ENCODE measurements around the gene RNF17.

Gene RNF17

DNA sequence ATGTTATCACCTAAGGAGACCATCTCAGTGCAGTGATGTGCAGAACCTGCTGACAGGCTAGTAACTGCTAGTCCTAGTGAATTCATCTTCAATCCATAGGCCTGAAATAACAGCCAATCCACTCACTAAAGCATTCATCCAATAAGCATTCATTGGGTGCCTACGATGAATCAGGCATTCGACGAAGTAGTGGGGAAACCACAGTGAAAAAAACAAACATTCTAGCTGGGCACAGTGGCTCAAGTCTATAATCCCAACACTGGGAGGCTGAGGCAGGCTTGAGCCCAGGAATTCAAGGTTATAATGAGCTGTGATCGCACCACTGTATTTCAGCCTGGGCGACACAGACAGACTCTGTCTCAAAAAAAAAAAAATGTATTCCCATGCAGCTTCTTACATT, 135.6 kb downstream of the RNF17 start:
- no peak for DNase-seq

DNA sequence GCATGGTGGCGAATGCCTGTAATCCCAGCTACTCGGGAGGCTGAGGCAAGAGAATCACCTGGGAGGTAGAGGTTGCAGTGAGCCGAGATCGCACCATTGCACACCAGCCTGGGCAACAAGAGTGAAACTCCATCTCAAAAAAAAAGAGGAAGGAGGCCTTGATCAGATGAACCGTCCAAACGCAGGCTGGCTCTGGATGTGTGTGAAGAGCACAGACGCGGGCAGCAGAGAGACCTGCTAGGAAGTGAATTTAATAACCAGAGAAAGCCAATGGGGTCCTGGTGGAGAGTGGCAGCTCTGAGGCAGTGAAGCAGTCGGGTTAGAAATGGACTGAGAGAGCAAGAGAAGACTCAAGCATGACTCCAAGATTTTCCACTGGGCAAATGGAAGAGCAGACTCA, 136.5 kb downstream of the RNF17 start:
- DNase-seq: no peak

DNA sequence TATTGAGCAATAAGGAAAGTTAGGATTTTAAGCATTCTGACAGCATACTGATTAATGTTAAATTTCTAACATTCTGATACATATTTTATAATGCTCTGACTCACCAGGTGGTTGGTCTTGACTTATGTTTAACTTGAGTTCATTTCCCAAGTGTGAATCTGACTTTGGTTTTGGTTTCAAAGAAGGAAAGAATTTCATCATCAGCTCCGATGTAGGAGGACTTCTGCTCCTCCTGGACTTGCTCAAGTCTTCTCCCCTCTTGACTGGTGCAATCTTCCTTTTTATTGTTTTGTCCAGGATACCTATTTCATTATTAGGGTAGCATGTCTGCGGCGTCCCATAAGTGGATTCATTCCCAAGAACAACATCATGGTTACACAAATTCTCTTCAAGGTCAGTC, 141.3 kb downstream of the RNF17 start:
- no peak for DNase-seq

DNA sequence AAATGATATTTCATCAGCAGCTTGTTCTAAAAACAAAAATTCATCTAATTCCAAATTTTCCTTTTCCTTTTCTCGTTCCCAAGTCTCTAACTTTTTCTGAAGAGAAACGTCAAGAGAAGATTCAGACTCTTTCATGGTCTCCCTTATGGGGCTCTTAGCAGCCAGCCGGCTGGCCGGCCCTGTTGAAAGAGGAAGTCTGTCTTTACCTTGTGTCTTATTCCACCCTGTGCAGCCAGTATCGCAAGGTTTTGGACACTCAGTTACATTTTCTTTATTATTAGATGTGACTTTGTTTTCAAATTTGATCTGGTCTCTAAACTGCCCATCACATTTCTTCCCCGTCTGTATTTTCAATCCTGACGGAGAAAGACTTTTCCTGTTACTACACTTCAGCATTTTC, 142.3 kb downstream of the RNF17 start:
- DNase-seq: no peak

DNA sequence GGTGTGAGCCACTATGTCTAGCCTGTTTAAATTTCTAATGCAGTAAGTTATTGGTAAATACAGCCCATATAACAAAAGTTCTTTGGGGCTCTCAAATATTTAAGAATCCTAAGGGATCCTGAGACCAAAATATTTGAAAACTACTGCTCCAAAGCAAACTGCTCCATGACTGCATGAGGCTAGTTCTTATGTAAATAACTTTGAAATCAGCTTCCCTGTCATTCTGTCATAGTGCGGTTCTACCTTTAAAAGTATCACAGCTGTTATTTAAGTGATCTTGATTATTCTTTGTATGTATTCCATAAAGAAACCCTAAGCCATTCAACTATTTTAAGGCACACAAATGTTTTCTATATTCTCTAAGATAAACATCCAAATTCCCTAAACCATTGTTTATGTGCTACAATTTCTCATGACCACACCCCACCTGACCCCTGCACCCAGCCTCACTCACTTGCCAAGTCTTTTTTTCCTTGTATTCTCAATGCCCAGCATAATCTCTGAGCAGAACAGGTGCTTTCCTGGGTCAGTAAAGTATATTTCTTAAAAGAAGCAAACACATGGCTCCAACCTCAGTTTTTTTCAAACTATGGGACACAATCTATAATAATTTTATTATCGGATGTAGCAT, 146.6 kb downstream of the RNF17 start:
- DNase-seq: no peak

DNA sequence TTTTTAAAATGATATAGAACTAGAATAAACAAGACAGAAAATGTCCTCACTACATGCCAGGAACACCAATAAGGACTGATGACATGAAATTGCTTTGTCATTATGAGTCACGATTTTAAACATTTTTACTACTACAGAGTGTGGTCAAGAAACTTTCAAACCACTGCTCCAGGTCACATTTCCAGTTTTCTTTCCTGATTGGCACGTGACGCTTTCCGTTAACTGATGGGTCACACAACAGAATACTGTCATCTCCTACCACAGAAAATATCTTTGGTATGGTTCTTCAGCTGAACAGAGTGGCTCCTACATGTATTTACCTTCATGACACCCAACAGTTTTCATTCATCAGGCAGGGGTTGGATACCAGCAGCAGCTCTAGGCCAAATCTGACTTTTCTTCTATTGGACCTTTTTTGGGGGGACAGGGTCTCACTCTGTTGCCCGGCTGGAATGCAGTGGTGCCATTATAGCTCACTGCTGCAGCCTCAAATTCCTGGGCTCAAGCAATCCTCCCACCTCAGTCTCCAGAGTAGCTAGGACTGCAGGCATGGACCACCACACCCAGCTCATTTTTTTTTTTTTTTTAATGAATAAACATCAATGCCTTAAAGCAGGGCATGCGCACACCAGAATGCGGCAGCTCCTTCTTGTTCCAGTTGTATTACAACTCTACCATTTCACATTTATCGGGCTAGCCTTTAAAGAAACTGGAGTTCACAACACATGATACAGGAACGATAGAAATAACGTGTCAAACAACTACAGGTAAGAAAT, 147.4 kb downstream of the RNF17 start:
- DNase-seq: no peak

DNA sequence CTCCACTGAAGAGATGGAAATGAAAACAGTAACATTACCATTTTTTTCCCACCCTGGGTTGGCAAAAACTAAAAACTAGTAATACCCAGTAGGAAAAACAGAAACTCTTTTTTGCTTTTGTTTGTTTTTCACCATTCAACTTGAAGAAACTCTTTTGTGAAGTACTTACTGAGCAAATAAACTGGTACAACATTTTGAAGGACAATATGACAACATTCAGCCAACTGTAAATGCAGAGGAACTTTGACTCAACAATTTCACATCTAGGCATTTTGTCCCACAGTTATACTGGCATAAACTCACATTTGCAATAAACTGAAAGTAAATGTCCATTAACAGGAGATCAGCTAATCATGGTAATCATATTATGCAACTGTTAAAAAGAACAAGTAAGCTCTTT, 152.5 kb downstream of the RNF17 start:
- DNase-seq: no peak

DNA sequence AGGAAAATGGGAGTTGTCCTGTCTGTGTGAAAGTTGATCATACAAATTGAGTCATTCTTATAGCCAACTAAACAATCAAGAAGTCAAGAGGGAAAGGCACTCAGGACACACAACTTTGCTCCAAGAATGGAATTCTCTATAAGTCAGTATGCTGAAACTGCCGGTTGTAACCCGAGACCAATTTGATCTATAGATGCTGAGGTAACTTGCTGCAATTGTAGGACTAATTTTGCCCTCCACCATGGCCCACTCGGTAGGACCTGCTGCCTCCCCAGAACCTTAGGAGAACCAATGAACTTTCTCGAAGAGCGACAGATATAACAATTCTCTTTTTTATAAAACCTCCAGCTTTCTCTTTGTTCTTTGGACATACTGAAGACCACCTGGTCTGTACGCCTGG, 157.0 kb downstream of the RNF17 start:
- no peak for DNase-seq

DNA sequence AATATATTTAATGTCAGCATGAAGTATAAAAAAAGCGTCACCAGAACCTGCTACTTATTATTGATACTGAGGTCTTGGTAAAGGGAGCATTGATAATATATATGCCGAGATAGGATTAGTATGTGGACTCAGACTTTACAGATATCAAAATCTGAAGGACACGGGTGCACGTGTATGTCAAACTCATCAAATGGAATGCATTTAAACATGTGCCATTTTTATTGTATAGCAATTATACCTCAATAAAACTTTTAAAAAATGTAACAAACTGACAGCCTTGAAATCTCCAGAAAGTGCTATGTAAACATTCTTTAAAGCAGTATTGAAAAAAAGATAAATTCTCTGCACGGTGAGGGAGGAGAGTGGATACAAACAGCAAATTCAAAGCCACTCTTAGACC, 157.9 kb downstream of the RNF17 start:
- DNase-seq: no peak

DNA sequence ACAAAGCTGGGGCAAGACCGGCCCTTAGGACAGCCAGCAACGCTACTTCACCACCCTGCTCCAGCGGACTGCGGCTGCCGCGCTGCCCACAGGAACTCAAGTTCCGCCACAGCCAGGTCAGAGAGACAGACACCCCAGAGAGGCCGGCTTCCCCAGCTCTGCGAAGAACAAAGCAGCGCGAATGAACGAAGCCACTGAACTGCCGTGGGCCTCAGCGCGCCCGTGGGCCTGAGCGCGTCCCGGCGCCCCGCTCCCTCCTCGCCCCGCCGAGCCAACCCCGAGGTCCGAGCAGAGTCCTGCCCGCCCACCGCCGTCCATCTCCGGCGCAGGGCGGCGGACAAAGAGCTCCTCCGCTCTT, 158.4 kb downstream of the RNF17 start:
- DNase-seq: peak in 1 of 2 donors; percentile 33

DNA sequence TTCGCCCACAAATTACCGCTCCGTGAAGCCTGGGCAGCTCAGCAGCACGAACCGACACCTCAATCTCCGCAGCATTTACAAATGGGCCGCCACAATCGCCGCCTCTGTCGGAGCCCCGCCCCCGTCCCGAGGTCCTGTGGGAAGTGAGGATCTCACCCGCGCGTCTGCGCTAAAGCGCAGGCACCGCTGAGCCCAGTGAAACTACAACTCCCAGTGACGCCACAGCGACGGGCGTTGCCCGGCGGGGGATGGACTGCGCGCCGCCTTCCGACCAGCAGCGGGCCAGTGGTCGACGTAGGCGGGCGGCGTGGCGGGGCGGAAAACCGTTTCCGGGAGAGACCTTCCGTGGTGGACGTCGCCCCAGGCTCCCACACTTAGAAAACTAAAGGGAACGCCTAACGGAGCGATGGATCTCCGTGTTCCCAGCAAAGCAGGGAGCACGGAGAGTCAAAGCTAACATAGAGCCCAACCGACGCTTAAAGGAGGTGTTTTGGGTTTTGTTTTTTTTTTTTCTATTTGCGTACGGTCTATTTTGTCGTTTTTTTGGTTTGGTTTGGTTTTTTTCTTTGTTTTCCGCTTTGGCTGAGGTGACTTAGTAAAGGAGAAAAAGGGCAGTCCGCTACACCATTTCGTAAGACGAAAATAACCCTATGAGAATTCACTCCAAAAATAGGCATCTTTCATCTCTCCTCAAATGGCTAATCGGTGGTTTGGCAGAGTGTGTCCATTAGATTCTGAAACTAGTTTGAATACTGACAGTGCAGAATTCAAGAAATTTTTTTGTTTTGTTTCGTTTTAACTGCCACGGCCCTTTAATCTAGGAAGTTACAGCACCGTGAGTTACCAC, 159.0 kb downstream of the RNF17 start:
- peak; percentile 93 to 95 for DNase-seq

DNA sequence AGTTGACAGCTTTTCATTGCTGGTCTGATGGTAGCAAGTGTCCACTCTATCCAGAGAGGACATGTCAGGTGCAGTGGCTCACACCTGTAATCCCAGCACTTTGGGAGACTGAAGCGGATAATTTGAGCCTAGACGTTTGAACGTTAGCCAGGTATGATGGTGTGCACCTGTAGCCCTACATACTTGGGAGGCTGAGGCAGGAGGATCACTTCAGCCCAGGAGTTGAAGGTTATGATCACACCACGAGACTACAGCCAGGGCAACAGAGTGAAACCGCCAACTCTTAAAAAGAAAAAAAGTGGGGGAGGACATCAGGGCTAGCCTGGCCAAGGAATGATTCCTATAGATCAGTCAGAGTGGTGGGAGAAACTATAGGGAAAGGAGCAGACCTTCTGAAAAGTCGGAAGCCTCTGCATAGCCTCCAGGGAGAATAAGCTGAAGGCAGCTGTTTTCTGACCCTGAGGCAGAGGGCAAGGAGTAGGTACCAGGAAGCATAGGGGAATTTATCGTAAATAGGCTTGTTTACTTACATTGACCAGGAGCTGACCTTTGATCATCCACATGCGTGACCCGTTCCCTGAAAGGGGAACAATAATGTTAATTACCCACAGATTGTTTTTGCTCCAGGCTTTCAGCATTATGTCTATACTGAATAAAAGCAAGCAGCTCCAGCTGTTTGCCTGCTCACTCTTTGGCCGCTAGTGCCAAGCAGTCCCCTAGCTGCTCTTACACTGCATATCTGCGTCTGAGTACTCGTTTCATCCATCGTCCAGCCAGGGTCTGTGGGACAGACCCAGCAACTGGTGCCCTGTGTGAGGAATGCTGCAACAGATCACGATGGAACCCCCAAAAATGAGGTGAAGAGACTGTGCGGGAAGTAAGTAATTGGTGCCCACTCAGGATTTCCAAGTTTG, 161.6 kb downstream of the RNF17 start:
- DNase-seq: no peak

DNA sequence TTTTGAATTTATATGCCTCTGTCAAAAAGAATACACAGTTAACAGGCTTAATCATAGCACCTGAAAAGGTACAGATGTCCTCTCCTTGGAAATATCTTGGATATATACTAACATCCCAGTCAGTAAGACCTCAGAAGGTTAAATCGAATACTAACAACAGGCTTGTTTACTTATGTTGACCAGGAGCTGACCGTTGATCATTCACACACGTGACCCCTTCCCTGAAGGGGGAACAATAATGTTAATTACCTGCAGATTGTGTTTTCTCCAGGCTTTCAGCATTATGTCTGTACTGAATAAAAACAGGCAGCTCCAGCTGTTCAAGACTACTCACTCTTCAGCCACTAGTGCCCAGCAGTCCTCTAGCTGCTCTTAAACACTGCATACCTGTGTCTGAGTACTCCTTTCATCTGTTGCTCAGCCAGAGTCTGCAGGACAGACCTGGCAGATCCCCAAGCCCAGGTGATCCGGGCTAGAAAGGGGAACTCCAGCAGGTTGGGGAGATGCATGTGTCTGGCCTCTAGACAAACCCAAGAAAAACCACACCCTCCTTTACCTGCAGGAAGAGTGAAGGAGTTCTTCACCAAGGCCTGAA, 163.9 kb downstream of the RNF17 start:
- DNase-seq: no peak

DNA sequence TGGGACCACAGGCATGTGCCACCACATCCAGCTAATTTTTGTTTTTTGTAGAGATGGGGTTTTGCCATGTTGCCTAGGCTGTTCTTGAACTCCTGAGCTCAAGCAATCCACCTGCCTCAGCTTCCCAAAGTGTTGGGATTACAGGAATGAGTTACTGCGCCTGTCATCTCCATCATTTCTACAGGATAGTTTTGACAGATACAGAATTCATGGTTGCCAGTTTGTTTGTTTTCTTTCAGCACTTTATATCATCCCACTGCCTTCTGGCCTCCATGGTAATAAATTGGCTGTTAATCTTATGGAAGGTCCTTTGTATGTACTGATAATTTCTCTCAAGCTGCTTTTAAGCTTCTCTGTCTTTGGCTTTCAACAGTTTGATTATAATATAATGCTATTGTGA, 165.2 kb downstream of the RNF17 start:
- no peak for DNase-seq

Data from stimulated activated CD4-positive, alpha-beta T cell treated with anti-CD3 and anti-CD28 coated beads, Interleukin-2, amount 100 ng/mL, for 24 hours (primary cell).